ENCODE results near the gene GAREM1.

- no peak for TF ChIP-seq CTCF (conservative IDR thresholded peaks at IDR 0.05 in 1 of 2, IDR thresholded peaks at IDR 0.05 in 1 of 2; ENCODE audit: low read depth in 1 of 2, low read length in 2 of 2)
- TF ChIP-seq EZH2 (IDR thresholded peaks at IDR 0.05; ENCODE audit: low read length, missing control alignments) = no peak
Measured at GRCh38 chr18:32431753-32432152, 38.9 kb downstream of the GAREM1 start.
